ENCODE measurements around the gene ATP2B1. TPM values are rescaled to one million over a fixed set of nuclear protein-coding genes. Genes with fewer than 3 reads are reported as not detected.

The ATP2B1 gene
- total RNA-seq, 1 experiment from 2014 or later: 20.6 TPM

GRCh38 chr12:89568484-89568883, 140.2 kb downstream of the ATP2B1 start:
- TF ChIP-seq, protein P1, sequence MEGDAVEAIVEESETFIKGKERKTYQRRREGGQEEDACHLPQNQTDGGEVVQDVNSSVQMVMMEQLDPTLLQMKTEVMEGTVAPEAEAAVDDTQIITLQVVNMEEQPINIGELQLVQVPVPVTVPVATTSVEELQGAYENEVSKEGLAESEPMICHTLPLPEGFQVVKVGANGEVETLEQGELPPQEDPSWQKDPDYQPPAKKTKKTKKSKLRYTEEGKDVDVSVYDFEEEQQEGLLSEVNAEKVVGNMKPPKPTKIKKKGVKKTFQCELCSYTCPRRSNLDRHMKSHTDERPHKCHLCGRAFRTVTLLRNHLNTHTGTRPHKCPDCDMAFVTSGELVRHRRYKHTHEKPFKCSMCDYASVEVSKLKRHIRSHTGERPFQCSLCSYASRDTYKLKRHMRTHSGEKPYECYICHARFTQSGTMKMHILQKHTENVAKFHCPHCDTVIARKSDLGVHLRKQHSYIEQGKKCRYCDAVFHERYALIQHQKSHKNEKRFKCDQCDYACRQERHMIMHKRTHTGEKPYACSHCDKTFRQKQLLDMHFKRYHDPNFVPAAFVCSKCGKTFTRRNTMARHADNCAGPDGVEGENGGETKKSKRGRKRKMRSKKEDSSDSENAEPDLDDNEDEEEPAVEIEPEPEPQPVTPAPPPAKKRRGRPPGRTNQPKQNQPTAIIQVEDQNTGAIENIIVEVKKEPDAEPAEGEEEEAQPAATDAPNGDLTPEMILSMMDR (conservative IDR thresholded peaks at IDR 0.05): no peak
- H3K9me3 Mint-ChIP-seq: no peaks in the 10 kb centered on the region
- Histone ChIP-seq H4K20me1 (ENCODE audit: control insufficient read depth, insufficient read depth, insufficient read length) (no peaks in the 10 kb centered on the region), H3K4me2 (ENCODE audit: insufficient read depth, insufficient read length, low read length) (no peak overlapping the region), H3K4me1 (ENCODE audit: insufficient read depth, low read length) (no peaks in the 10 kb centered on the region), H3K9ac (ENCODE audit: extremely low read depth, insufficient read length, low read length) (no peak overlapping the region), H2BK20ac (ENCODE audit: low read depth, low read length, poor library complexity, severe bottlenecking) (no peak overlapping the region), H3T11ph (ENCODE audit: low read length) (no peak overlapping the region), H3K23me2 (ENCODE audit: insufficient read length, low read depth, low read length, poor library complexity, severe bottlenecking) (no peaks in the 10 kb centered on the region), H3K79me1 (ENCODE audit: insufficient read depth, low read depth, low read length, poor library complexity, severe bottlenecking) (no peaks in the 10 kb centered on the region), H2BK5ac (ENCODE audit: insufficient read length, low read length) (no peak overlapping the region), H3K27me3 (ENCODE audit: insufficient read depth, low read length) (no peaks in the 10 kb centered on the region), H3K9me3 (ENCODE audit: control insufficient read depth, low read depth, low read length) (no peaks in the 10 kb centered on the region), H3K27ac (ENCODE audit: insufficient read length, low read depth, low read length) (no peak overlapping the region), H4K5ac (ENCODE audit: insufficient read length, low read depth, low read length) (no peak overlapping the region), H2BK120ac (ENCODE audit: low read depth, low read length, poor library complexity, severe bottlenecking) (no peak overlapping the region), H4K8ac (replicated peaks; ENCODE audit: insufficient read length, low read depth, low read length) (no peak overlapping the region), H3K14ac (ENCODE audit: insufficient read depth, low read length) (no peak overlapping the region), H3K23ac (ENCODE audit: insufficient read length, low read depth, low read length) (no peak overlapping the region), H2AK5ac (ENCODE audit: insufficient read length, low read length) (no peak overlapping the region), H3K79me2 (ENCODE audit: insufficient read depth, low read length) (no peaks in the 10 kb centered on the region), H3K56ac (ENCODE audit: insufficient read length, low read depth, low read length) (no peak overlapping the region), H2BK12ac (ENCODE audit: insufficient read length, low read depth, low read length) (no peak overlapping the region), H4K91ac (ENCODE audit: insufficient read length, low read depth, low read length) (no peak overlapping the region), H2AFZ (ENCODE audit: low read length) (no peak overlapping the region), H3K4ac (ENCODE audit: low read depth, low read length) (no peak overlapping the region), H3K18ac (ENCODE audit: insufficient read length, low read depth, low read length) (no peak overlapping the region), H2BK15ac (ENCODE audit: low read depth, low read length) (no peak overlapping the region)
- H3K4me3 Mint-ChIP-seq: no peak overlapping the region
- no CpG with 5 or more reads among the region's 5 CpGs for WGBS (ENCODE audit: extremely low coverage, insufficient read length, low lambda C conversion rate)
- H3K27me3 Mint-ChIP-seq (ENCODE audit: low read depth): no peaks in the 10 kb centered on the region
- no peak for DNase-seq
- no peak overlapping the region; a peak in 1 of 7 replicates for H3K27ac Mint-ChIP-seq
- H3K4me1 Mint-ChIP-seq: no peaks in the 10 kb centered on the region
- no peaks in the 10 kb centered on the region for H3K36me3 Mint-ChIP-seq (ENCODE audit: insufficient read depth in 1 of 3, low read depth in 3 of 3)
